Colonic mucosa (tissue), 4 donors: ENCODE data around the gene AQP7. TPM values are rescaled to one million over a fixed set of nuclear protein-coding genes. Genes with fewer than 3 reads are reported as not detected.

ENCODE experiments used
- DNase-seq: peaks from one replicate; pipeline ENCODE4 v3.0.0-alpha.2; 2020
- H3K27ac ChIP-seq: fragments of 200-600 bp; one replicate; pipeline ENCODE4 v1.8.0; 2021
- H3K27me3 ChIP-seq: fragments of 200-600 bp; one replicate; pipeline ENCODE4 v1.8.0; 2021
- H3K36me3 ChIP-seq: fragments of 200-600 bp; one replicate; pipeline ENCODE4 v1.8.0; 2021
- H3K4me1 ChIP-seq: fragments of 200-600 bp; one replicate; pipeline ENCODE4 v1.8.0; 2021; ENCODE audit warnings: mild to moderate bottlenecking
- H3K4me3 ChIP-seq: fragments of 200-600 bp; one replicate; pipeline ENCODE4 v1.8.0; 2021
- H3K9ac ChIP-seq, 2 donors: one replicate each; pipeline ENCODE4 v1.7.0; 2013; ENCODE audit warnings: control low read depth in 2 of 2, low read depth in 2 of 2, low read length in 2 of 2
- H3K9me3 ChIP-seq: fragments of 200-600 bp; one replicate; pipeline ENCODE4 v1.8.0; 2021
- intact Hi-C: fragments of 100-400 bp; cut with DNase I; formaldehyde crosslinking; loops from one replicate; pipeline ENCODE4 v1.14.1; 2022
- total RNA-seq, 2 donors: library from RNA; stranded (reverse); fragmentation: NEBNext Ultra II Directional in 1 of 2; extraction: Animal tissue kit (Norgen Biotek cat#: 25700) in 1 of 2; gene quantifications; one replicate each; pipeline ENCODE4 v1.2.1, GENCODE V29; 2021
- TF ChIP-seq, protein P1 (sequence below): fragments of 200-600 bp; IDR thresholded peaks from one replicate; pipeline ENCODE4 v1.8.0; 2022; ENCODE audit warnings: antibody characterized with exemption, mild to moderate bottlenecking
- donor health status: healthy.
- donor health status: DM: no; HTN: no; CAD: no.
- donor health status: DM: no; HTN: no; CAD: no.

Gene AQP7
- total RNA-seq, 2 donors from 2014 or later, result 7.4 to 12.5 TPM

DNA sequence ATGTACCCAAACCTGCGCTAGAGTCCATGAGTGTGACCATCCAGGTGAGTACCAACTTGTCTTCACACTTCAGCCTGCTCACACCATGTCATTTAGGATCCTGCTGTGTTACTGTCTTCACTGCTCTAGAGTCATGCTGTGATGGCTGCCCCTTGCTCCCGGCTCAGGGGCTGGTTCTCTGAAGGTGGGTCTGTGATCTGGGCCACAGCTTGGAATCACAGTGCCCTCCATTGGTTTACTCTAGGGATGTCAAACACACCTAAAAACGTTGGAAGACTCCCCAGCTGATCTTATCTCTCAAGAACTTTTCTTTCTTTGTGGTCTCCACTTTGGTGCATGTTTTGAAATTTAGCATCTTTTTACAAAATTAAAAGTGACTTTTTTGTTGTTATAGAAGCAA is 58.2 kb downstream of the AQP7 start:
- H3K9me3 ChIP-seq, result no peaks in the 10 kb centered on the region
- H3K36me3 ChIP-seq, result peaks cover 23% of the 10 kb centered on the region
- TF ChIP-seq, protein P1, sequence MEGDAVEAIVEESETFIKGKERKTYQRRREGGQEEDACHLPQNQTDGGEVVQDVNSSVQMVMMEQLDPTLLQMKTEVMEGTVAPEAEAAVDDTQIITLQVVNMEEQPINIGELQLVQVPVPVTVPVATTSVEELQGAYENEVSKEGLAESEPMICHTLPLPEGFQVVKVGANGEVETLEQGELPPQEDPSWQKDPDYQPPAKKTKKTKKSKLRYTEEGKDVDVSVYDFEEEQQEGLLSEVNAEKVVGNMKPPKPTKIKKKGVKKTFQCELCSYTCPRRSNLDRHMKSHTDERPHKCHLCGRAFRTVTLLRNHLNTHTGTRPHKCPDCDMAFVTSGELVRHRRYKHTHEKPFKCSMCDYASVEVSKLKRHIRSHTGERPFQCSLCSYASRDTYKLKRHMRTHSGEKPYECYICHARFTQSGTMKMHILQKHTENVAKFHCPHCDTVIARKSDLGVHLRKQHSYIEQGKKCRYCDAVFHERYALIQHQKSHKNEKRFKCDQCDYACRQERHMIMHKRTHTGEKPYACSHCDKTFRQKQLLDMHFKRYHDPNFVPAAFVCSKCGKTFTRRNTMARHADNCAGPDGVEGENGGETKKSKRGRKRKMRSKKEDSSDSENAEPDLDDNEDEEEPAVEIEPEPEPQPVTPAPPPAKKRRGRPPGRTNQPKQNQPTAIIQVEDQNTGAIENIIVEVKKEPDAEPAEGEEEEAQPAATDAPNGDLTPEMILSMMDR, result no peak
- no peak for DNase-seq
- intact Hi-C loops, result no loop called here
- no peak overlapping the region for H3K27ac ChIP-seq
- no peaks in the 10 kb centered on the region for H3K27me3 ChIP-seq
- no peak overlapping the region for H3K9ac ChIP-seq
- no peaks in the 10 kb centered on the region for H3K4me1 ChIP-seq
- H3K4me3 ChIP-seq, result no peak overlapping the region

DNA sequence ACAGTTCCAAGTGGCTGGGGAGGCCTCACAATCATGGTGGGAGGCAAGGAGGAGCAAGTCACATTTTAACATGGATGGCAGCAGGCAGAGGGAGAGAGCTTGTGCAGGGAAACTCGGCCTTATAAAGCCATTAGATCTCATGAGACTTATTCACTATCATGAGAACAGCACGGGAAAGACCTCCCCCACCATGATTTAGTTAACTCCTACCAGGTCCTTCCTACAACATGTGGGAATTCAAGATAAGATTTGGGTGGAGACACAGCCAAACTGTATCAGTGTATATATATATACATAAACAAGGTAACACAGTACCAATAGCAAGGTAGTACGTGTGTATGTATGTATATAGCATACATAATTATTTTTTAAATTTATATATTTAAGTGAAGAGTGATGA is 61.2 kb downstream of the AQP7 start:
- intact Hi-C loops, result no loop called here

DNA sequence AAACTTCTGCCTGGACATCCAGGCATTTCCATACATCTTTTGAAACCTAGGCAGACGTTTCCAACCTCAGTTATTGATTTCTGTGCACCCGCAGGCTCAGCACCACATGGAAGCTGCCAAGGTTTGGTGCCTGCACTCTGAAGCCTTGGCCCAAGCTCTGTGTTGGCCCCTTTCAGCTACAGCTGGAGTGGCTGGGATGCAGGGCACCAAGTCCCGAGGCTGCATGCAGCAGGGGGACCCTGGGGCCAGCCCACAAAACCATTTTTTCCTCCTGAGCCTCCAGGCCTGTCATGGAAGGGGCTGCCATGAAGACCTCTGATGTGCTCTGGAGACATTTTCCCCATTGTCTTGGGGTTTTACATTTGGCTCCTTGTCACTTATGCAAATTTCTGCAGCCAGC is 62.2 kb downstream of the AQP7 start:
- Histone ChIP-seq H3K27ac (no peak overlapping the region), H3K4me3 (no peak overlapping the region), H3K9me3 (no peaks in the 10 kb centered on the region), H3K36me3 (peaks cover 32% of the 10 kb centered on the region), H3K27me3 (no peaks in the 10 kb centered on the region), H3K9ac (no peak overlapping the region), H3K4me1 (no peaks in the 10 kb centered on the region)
- TF ChIP-seq, protein P1, result no peak
- no peak for DNase-seq
- intact Hi-C loops, result no loop called here

More for the DNA sequence above, 61.2 kb downstream of the AQP7 start:
- Histone ChIP-seq H3K27ac (no peak overlapping the region), H3K4me3 (no peak overlapping the region), H3K4me1 (no peaks in the 10 kb centered on the region), H3K36me3 (peaks cover 32% of the 10 kb centered on the region), H3K9me3 (no peaks in the 10 kb centered on the region), H3K27me3 (no peaks in the 10 kb centered on the region), H3K9ac (no peak overlapping the region)
- no peak for DNase-seq
- TF ChIP-seq, protein P1, result no peak

Other genes starting within 250 kb of the AQP7 start
- gene B4GALT1, start 235.2 kb downstream of the AQP7 start, total RNA-seq, result 10 to 100 TPM; 76.9 to 78.7 TPM
- gene SPINK4, start 162.4 kb downstream of the AQP7 start, total RNA-seq, result 100 to 1,000 TPM; 212 to 214 TPM
- 100 to 1,000 TPM; 117 to 122 TPM for gene BAG1, start 137.9 kb downstream of the AQP7 start, total RNA-seq
- 10 to 100 TPM; 60.3 to 97.0 TPM for gene CHMP5, start 137.5 kb downstream of the AQP7 start, total RNA-seq
- gene NFX1, start 112.1 kb downstream of the AQP7 start, total RNA-seq, result 10 to 100 TPM; 27.6 to 31.3 TPM
- 10 to 100 TPM in 1 of 2 donors, 1 to 10 TPM in 1; 7.2 to 13.3 TPM for gene AQP3, start 45.0 kb upstream of the AQP7 start, total RNA-seq
- gene NOL6, start 71.4 kb upstream of the AQP7 start, total RNA-seq, result 10 to 100 TPM; 11.5 to 29.3 TPM
- gene ANKRD18B, start 121.7 kb upstream of the AQP7 start, total RNA-seq, result under 1 TPM in 1 of 2 donors, not detected in 1; 0.57 TPM